HFF-Myc (cell line): ENCODE results near the gene DOCK3.

Experiments used
- DNase-seq: peaks from one replicate; pipeline ENCODE4 v3.0.0-alpha.2; 2011; ENCODE audit warnings: low read depth; ENCODE audit errors: extremely low read depth
- H3K4me3 ChIP-seq: replicated peaks from 2 replicates; pipeline ENCODE4 v1.5.1; 2011; ENCODE audit warnings: low read depth, mild to moderate bottlenecking, control low read depth, low read length
- TF ChIP-seq, protein P1 (sequence below): IDR thresholded peaks from 2 replicates; pipeline ENCODE4 v1.5.1; 2012; ENCODE audit warnings: mild to moderate bottlenecking, low read depth, low read length, control low read depth; ENCODE audit errors: missing control alignments

DOCK3 gene

DNA sequence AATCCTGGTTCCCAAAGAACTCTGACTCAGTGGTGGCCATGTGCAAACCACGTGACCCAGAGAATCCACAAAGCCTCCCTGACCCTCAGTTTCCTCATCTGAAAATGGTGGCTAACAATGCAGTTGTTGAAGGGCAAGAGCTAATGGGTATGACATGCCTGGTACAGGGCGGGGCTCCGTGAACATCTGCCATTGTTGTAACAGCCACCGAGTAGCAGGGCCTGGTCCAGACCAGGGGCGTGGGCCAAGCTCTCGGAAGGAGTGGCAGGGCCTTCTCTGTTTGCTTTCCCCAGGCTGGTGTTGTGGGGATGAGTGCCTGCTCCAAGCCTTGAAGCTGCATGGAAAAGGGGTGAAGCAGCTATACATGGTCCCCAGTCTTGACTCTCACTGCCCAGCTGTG lies 44.3 kb upstream of the DOCK3 start:
- no peak overlapping the region for H3K4me3 ChIP-seq
- no peak for DNase-seq
- TF ChIP-seq, protein P1, sequence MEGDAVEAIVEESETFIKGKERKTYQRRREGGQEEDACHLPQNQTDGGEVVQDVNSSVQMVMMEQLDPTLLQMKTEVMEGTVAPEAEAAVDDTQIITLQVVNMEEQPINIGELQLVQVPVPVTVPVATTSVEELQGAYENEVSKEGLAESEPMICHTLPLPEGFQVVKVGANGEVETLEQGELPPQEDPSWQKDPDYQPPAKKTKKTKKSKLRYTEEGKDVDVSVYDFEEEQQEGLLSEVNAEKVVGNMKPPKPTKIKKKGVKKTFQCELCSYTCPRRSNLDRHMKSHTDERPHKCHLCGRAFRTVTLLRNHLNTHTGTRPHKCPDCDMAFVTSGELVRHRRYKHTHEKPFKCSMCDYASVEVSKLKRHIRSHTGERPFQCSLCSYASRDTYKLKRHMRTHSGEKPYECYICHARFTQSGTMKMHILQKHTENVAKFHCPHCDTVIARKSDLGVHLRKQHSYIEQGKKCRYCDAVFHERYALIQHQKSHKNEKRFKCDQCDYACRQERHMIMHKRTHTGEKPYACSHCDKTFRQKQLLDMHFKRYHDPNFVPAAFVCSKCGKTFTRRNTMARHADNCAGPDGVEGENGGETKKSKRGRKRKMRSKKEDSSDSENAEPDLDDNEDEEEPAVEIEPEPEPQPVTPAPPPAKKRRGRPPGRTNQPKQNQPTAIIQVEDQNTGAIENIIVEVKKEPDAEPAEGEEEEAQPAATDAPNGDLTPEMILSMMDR = no peak

DNA sequence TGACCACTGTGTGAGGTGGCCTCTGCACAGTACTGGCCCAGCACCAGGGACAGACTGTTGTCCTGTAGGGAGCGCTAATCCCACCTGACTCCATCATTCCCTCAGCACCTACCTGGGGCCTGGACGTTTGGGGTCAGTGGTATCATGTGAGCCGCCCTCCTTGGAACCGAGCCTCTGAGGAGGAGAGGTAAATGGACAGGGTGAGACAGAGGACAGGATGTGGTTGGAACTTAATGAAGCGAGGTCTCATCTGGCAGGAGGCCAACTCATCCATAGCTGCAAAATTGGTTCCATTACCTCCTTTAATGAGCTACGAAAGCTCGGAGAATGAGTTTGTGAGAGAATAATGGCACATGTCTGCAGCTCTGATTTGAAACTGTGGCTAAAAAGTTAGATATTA lies 43.9 kb upstream of the DOCK3 start:
- DNase-seq = no peak
- H3K4me3 ChIP-seq = no peak overlapping the region
- TF ChIP-seq, protein P1 = no peak

DNA sequence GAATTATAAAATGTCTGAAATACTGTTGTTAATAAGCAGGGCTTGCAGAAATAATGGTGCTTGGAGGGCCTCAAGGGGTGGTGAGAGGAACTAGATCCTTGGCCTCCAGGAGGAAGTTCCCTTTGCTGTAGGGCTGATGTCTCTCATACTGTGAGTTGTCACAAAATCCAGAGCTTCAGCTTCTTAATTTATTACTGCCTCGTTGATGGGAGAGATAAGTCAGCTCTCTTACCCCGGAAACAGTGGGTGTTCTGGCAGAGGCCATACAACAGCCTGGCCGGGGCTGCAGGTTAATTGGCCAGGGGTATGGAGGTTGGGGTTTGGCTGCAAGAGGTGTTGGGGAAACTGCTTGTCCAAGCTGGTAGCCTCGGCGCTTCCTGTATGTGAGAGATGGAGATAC lies 42.3 kb upstream of the DOCK3 start:
- TF ChIP-seq, protein P1 = no peak
- H3K4me3 ChIP-seq = no peak overlapping the region
- no peak for DNase-seq

DNA sequence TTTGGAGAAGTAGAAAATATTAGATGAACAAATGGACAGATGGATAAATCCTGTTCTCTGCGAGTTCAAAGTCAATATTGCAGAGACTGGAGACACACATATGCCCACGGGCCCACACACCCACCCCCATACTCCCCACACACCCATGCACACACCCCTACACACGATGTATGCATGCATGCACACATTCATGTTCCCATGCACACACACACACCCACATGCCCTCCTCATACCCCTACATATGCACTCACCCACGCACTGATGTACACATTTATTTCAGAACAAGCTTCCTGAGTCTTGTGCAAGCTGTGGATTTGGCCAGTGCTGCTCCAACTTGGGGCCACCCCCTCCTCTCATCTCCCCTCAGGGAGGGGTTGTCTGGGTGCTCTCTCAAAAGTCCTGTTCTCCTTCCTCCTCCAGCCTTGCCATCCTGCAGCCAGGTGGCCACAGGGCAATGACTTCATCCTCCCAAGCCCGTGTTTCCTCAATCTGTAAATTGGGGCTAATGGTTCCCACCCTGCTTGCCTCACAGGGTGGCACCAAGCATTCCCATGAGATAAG lies 41.4 kb upstream of the DOCK3 start:
- no peak overlapping the region for H3K4me3 ChIP-seq
- DNase-seq = no peak

DNA sequence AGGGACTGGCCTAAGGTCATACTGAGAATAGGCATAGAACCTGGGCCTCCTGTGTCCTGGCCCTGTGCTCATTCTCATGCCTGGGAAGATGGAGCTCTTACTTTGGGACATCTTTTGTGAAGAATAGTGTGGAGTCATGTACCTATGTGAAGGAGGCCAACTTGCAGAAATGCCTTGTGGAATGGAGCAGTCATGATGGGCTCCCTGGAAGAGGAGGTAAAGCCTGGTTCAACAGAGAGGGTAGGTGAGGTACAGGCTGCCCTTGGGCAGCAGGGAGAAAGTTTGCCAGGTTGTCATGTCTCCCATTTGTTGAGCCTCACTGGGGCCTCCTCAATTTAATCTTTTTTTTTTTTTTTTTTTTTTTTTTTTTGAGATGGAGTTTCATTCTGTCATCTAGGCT lies 39.7 kb upstream of the DOCK3 start:
- DNase-seq = no peak
- TF ChIP-seq, protein P1 = no peak
- no peak overlapping the region for H3K4me3 ChIP-seq

More for the DNA sequence above, 41.4 kb upstream of the DOCK3 start:
- TF ChIP-seq, protein P1 = no peak

DNA sequence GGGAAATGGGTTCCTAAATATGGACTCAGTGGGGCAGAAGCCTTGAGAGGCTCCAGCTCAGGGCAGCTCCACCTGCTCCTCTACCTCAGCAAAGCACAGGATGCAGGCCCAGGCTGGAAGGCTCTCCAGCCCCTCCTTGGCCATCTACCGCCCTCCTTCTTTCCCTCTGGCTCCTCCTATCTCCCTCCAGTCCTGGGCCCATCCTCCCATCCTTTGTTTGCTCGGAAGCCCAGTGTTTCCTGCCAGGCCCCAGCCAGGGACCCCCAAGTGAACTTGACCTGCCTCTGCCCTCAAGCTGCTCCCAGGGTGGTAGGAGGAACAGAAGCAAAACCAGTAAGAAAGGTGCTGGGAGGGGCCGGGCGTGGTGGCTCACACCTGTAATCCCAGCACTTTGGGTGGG lies 37.7 kb upstream of the DOCK3 start:
- TF ChIP-seq, protein P1 = no peak
- DNase-seq = no peak
- H3K4me3 ChIP-seq = no peak overlapping the region

DNA sequence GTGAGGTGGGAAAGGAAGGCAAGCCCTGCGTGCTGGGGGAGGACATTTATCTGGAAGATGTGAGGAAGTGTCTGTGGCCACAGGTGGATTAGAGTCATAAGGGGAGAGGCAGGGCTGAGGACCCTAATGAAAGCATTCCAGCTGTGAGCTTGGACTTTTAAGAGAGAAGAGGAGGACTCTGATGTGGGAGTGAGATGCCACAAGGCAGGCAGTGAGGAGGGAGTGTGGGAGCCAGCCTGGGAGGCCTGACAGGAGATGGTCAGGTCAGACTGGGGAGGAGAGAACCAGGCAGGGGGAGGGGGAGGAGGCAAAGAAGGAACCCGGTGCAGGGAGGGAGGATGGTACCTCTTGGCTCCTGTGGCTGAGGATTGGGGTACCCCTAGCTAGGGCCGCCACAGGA lies 36.8 kb upstream of the DOCK3 start:
- TF ChIP-seq, protein P1 = no peak
- no peak overlapping the region for H3K4me3 ChIP-seq
- no peak for DNase-seq
